CD4-positive, alpha-beta memory T cell (primary cell): Measurements from ENCODE around the gene PUSL1. TPM values are rescaled to one million over a fixed set of nuclear protein-coding genes. Genes with fewer than 3 reads are reported as not detected.

ENCODE experiments used
- CTCF ChIA-PET: fragments of 350-600 bp; sonication (Branson Sonifier 250); formaldehyde crosslinking; loops from one replicate; lab custom pipeline; 2021; ENCODE audit warnings: inconsistent platforms; ENCODE audit not compliant: partially characterized antibody; lab: Charles Lee
- POLR2A ChIA-PET: fragments of 350-600 bp; sonication (Branson Sonifier 250); formaldehyde crosslinking; loops from one replicate; lab custom pipeline; 2021; ENCODE audit not compliant: partially characterized antibody; lab: Charles Lee
- DNase-seq, 5 donors: peaks; one replicate each; pipeline versions ENCODE4 v3.0.0 to v3.0.0-alpha.2; 2020 to 2022; ENCODE audit warnings: mixed read lengths in 1 of 5
- H3K27ac ChIP-seq: one replicate; pipeline ENCODE4 v1.7.0; 2013; ENCODE audit warnings: low read depth, low read length
- H3K27me3 ChIP-seq: 2 replicates; pipeline ENCODE4 v1.7.0; 2013; ENCODE audit warnings: mild to moderate bottlenecking, low read length, moderate library complexity; ENCODE audit not compliant: insufficient read depth
- H3K36me3 ChIP-seq: 2 replicates; pipeline ENCODE4 v1.7.0; 2013; ENCODE audit warnings: mild to moderate bottlenecking, low read length, moderate library complexity; ENCODE audit not compliant: insufficient read depth
- H3K4me1 ChIP-seq: 2 replicates; pipeline ENCODE4 v1.7.0; 2013; ENCODE audit warnings: mild to moderate bottlenecking, low read length, moderate library complexity; ENCODE audit not compliant: insufficient read depth
- H3K4me3 ChIP-seq, 2 donors: one replicate each; pipeline ENCODE4 v1.7.0; 2013; ENCODE audit warnings: low read length in 2 of 2, mild to moderate bottlenecking in 1 of 2
- H3K9me3 ChIP-seq, 2 donors: one replicate each; pipeline ENCODE4 v1.7.0; 2013; ENCODE audit warnings: low read length in 2 of 2, control low read depth in 1 of 2; ENCODE audit not compliant: control insufficient read depth in 1 of 2
- H3K27ac Mint-ChIP-seq, 7 donors: one replicate each; pipeline ENCODE4 v1.8.0; 2020 to 2021; ENCODE audit warnings: mixed read lengths in 7 of 7, mild to moderate bottlenecking in 6 of 7, inconsistent platforms in 3 of 7, moderate library complexity in 3 of 7
- H3K27me3 Mint-ChIP-seq, 2 donors: one replicate each; pipeline ENCODE4 v1.8.0; 2020 to 2021; ENCODE audit warnings: mixed read lengths in 2 of 2
- H3K36me3 Mint-ChIP-seq, 2 donors: one replicate each; pipeline ENCODE4 v1.8.0; 2020 to 2021; ENCODE audit warnings: mixed read lengths in 2 of 2, inconsistent platforms in 1 of 2, mild to moderate bottlenecking in 1 of 2
- H3K4me1 Mint-ChIP-seq, 4 donors: one replicate each; pipeline ENCODE4 v1.8.0; 2020 to 2021; ENCODE audit warnings: mixed read lengths in 4 of 4, mild to moderate bottlenecking in 1 of 4
- H3K4me3 Mint-ChIP-seq, 8 donors: one replicate each; pipeline ENCODE4 v1.8.0; 2020 to 2021; ENCODE audit warnings: mixed read lengths in 8 of 8, mild to moderate bottlenecking in 7 of 8, moderate library complexity in 6 of 8, inconsistent platforms in 3 of 8
- H3K9me3 Mint-ChIP-seq, 8 donors: one replicate each; pipeline ENCODE4 v1.8.0; 2020 to 2021; ENCODE audit warnings: mixed read lengths in 8 of 8, mild to moderate bottlenecking in 5 of 8, inconsistent platforms in 3 of 8, moderate library complexity in 1 of 8
- intact Hi-C: fragments of 100-400 bp; cut with micrococcal nuclease; formaldehyde crosslinking; loops from one replicate; pipeline ENCODE4 v1.15.1; 2023
- polyA plus RNA-seq, 2 donors: library from polyadenylated mRNA; unstranded; fragments of 300-500 nt; fragmentation: Illumina TruSeq; gene quantifications; one replicate each; pipeline ENCODE4 v1.2.3, GENCODE V29; 2021
- total RNA-seq, 2 experiments: library from RNA; stranded (reverse); gene quantifications; one replicate each; pipeline ENCODE4 v1.2.3, GENCODE V29; 2021

The PUSL1 gene
- total and polyA plus RNA-seq, 4 experiments from 2014 or later: 15.4 to 27.9 (median 20.4) TPM

GRCh38 chr1:1295154-1295923 is 13.1 kb upstream of the PUSL1 start:
- H3K27me3 ChIP-seq: no peaks in the 10 kb centered on the region
- no peaks in the 10 kb centered on the region for H3K9me3 ChIP-seq
- Mint-ChIP-seq H3K27ac (no peak overlapping the region), H3K4me1 (peaks cover 0 to 5% (median under 1%) of the 10 kb centered on the region in 4 donors), H3K9me3 (no peaks in the 10 kb centered on the region), H3K36me3 (no peaks in the 10 kb centered on the region), H3K27me3 (no peaks in the 10 kb centered on the region), H3K4me3 (no peak overlapping the region)
- peak in 1 of 5 donors; percentile 36 for DNase-seq
- no peak overlapping the region for H3K27ac ChIP-seq
- ChIA-PET POLR2A (interaction anchor here (1.1 to 1.4 kb wide), 2 partner anchors 10 to 173 kb away, joined by 3 to 4 read pairs; no protein-coding TSS in a partner anchor), CTCF (interaction anchor here (1.2 to 1.5 kb wide), 2 partner anchors 14 to 173 kb away, joined by 3 read pairs; no protein-coding TSS in a partner anchor)
- intact Hi-C loops: no loop called here
- H3K36me3 ChIP-seq: no peaks in the 10 kb centered on the region
- H3K4me1 ChIP-seq: no peaks in the 10 kb centered on the region
- H3K4me3 ChIP-seq: no peak overlapping the region

DNA sequence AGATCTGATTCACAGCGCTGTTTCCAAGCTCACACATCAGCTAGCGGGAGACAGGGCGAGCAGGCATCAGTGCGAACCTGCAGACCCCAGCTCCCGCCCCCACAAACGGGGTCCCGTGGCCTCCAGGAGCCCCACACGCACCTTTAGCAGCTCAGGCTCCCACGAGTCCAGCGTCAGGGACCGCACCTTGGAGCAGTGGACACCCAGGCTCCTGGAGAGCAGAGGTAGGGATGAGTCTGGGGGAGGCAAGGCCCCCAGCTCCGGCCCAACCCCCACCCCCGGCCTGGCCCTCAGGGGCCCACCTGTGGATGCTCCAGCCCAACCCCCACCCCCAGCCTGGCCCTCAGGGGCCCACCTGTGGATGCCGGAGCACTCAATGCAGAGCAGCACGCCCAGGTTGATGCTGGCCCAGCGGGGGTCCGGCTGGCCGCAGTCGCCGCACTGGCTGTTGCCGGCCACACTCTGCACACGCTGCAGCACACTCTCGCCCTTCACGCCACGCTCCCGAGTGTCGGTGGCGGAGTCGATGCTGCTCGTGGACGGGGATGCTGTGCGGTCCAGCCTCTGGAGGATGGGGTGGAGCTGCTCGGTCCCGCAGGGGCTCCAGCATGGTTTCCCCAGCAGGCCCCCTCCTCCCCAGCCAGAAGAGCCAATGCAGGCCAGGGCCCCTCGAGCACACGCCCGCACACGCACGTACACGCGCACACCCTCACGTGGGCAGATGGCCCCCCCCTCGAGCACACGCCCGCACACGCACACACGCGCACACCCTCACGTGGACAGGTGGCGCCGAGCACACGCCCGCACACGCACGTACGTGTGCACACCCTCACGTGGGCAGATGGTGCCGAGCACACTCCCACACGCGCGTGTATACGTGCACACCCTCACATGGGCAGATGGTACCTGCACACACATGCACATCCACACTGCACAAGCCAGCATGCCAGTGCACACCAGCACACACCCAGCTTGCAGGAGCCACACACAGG is 12.0 kb upstream of the PUSL1 start:
- POLR2A ChIA-PET: no interaction called here
- Histone ChIP-seq H3K4me1 (no peaks in the 10 kb centered on the region), H3K27me3 (no peaks in the 10 kb centered on the region), H3K4me3 (no peak overlapping the region), H3K27ac (no peak overlapping the region), H3K9me3 (no peaks in the 10 kb centered on the region), H3K36me3 (no peaks in the 10 kb centered on the region)
- Mint-ChIP-seq H3K9me3 (no peaks in the 10 kb centered on the region), H3K27ac (no peak overlapping the region), H3K4me3 (no peak overlapping the region), H3K27me3 (no peaks in the 10 kb centered on the region), H3K4me1 (peaks cover 0 to 5% (median under 1%) of the 10 kb centered on the region in 4 donors), H3K36me3 (no peaks in the 10 kb centered on the region)
- intact Hi-C loops: no loop called here
- CTCF ChIA-PET: interaction anchor here (1.5 kb wide), 1 partner anchor 13 kb away, joined by 3 read pairs; no protein-coding TSS in a partner anchor
- peak in 1 of 5 donors; percentile 19 for DNase-seq

- H3K27ac Mint-ChIP-seq: no peak overlapping the region
- Histone ChIP-seq H3K4me1 (no peaks in the 10 kb centered on the region), H3K9me3 (no peaks in the 10 kb centered on the region), H3K27me3 (no peaks in the 10 kb centered on the region), H3K4me3 (no peak overlapping the region), H3K36me3 (no peaks in the 10 kb centered on the region), H3K27ac (no peak overlapping the region)
- ChIA-PET POLR2A (interaction anchor here (0.5 kb wide), 1 partner anchor 420 kb away, joined by 3 read pairs; no protein-coding TSS in a partner anchor), CTCF (no interaction called here)
- no peaks in the 10 kb centered on the region for H3K9me3 Mint-ChIP-seq
- H3K36me3 Mint-ChIP-seq: no peaks in the 10 kb centered on the region
- H3K4me3 Mint-ChIP-seq: no peak overlapping the region
- intact Hi-C loops: no loop called here
- peaks cover 0 to 2% (median 0%) of the 10 kb centered on the region in 4 donors for H3K4me1 Mint-ChIP-seq
- no peaks in the 10 kb centered on the region for H3K27me3 Mint-ChIP-seq
- DNase-seq: no peak
Observed at GRCh38 chr1:1297802-1298424, 10.5 kb upstream of the PUSL1 start.

GRCh38 chr1:1298861-1299685 is 9.3 kb upstream of the PUSL1 start:
- no peak overlapping the region for H3K27ac ChIP-seq
- DNase-seq: peak in 1 of 5 donors; percentile 33
- Mint-ChIP-seq H3K4me1 (peaks cover 0 to 2% (median 0%) of the 10 kb centered on the region in 4 donors), H3K9me3 (no peaks in the 10 kb centered on the region), H3K27ac (no peak overlapping the region), H3K36me3 (no peaks in the 10 kb centered on the region), H3K4me3 (no peak overlapping the region), H3K27me3 (no peaks in the 10 kb centered on the region)
- POLR2A ChIA-PET: no interaction called here
- H3K36me3 ChIP-seq: no peaks in the 10 kb centered on the region
- no peaks in the 10 kb centered on the region for H3K9me3 ChIP-seq
- intact Hi-C loops: no loop called here
- no peaks in the 10 kb centered on the region for H3K27me3 ChIP-seq
- CTCF ChIA-PET: interaction anchor here (1.0 kb wide), 1 partner anchor 12 kb away, joined by 3 read pairs; no protein-coding TSS in a partner anchor
- H3K4me1 ChIP-seq: no peaks in the 10 kb centered on the region
- no peak overlapping the region for H3K4me3 ChIP-seq

- H3K9me3 ChIP-seq: no peaks in the 10 kb centered on the region
- CTCF ChIA-PET: interaction anchor here (1.0 kb wide), 1 partner anchor 13 kb away, joined by 3 read pairs; no protein-coding TSS in a partner anchor
- no peaks in the 10 kb centered on the region for H3K9me3 Mint-ChIP-seq
- H3K4me3 Mint-ChIP-seq: no peak overlapping the region
- intact Hi-C loops: no loop called here
- POLR2A ChIA-PET: interaction anchor here (1.3 kb wide), 1 partner anchor 10 kb away, joined by 3 read pairs; no protein-coding TSS in a partner anchor
- H3K4me1 Mint-ChIP-seq: peaks cover 0 to 3% (median 0%) of the 10 kb centered on the region in 4 donors
- no peaks in the 10 kb centered on the region for H3K36me3 ChIP-seq
- no peak overlapping the region for H3K27ac ChIP-seq
- peaks cover 4% of the 10 kb centered on the region for H3K4me1 ChIP-seq
- H3K27ac Mint-ChIP-seq: no peak overlapping the region
- H3K27me3 Mint-ChIP-seq: no peaks in the 10 kb centered on the region
- H3K4me3 ChIP-seq: no peak overlapping the region
- peak in 2 of 5 donors; percentile 31 to 40 for DNase-seq
- no peaks in the 10 kb centered on the region for H3K36me3 Mint-ChIP-seq
- no peaks in the 10 kb centered on the region for H3K27me3 ChIP-seq
Observed at GRCh38 chr1:1299686-1300351, 8.6 kb upstream of the PUSL1 start.

DNA sequence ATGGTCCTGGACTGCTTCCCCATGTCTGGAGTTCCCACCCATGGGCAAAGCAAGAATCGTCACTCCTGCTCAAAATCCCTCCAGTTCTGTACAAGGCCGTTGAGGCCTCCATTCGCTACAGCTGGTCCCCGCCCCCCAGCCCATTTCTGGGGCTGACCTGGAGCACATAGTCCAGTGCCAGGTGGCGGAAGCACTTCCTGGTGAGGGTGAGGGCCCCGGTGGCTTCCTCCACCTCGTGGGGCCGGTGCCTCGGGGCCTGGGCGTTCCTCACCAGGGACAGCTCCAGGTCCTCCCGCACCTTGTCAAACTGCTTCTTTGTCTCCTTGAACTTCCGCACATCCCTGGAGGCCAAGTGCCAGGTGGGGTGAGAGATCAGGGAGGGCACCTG is 8.1 kb upstream of the PUSL1 start:
- DNase-seq: no peak
- Mint-ChIP-seq H3K27me3 (no peaks in the 10 kb centered on the region), H3K36me3 (no peaks in the 10 kb centered on the region), H3K9me3 (no peaks in the 10 kb centered on the region), H3K4me1 (peaks cover 0 to 4% (median 2%) of the 10 kb centered on the region in 4 donors), H3K27ac (no peak overlapping the region), H3K4me3 (no peak overlapping the region)
- CTCF ChIA-PET: interaction anchor here (1.0 kb wide), 1 partner anchor 13 kb away, joined by 3 read pairs; no protein-coding TSS in a partner anchor
- no peaks in the 10 kb centered on the region for H3K9me3 ChIP-seq
- H3K36me3 ChIP-seq: no peaks in the 10 kb centered on the region
- POLR2A ChIA-PET: interaction anchor here (1.3 kb wide), 1 partner anchor 9 kb away, joined by 3 read pairs; no protein-coding TSS in a partner anchor
- intact Hi-C loops: no loop called here
- no peak overlapping the region for H3K4me3 ChIP-seq
- H3K27me3 ChIP-seq: no peaks in the 10 kb centered on the region
- no peak overlapping the region for H3K27ac ChIP-seq
- H3K4me1 ChIP-seq: peaks cover 10% of the 10 kb centered on the region
